HepG2 (cell line): ENCODE results near the gene GASK1A. TPM values are rescaled to one million over a fixed set of nuclear protein-coding genes. Genes with fewer than 3 reads are reported as not detected.

ENCODE experiments used
- ATAC-seq: fragments of 200-7000 bp; cut with Tn5 transposase; 3 replicates; pipeline ENCODE4 v1.9.1; 2020; ENCODE audit warnings: mild to moderate bottlenecking, moderate library complexity
- BruUV-seq: library from RNA; stranded (reverse); fragments of 400-500 nt; replicated peaks from 2 replicates; lab custom pipeline; 2021; lab: Mats Ljungman, UMichigan
- CTCF ChIA-PET: fragments of 300-600 bp; formaldehyde crosslinking; extraction: SDS; loops from one replicate; lab custom pipeline; 2021; ENCODE audit warnings: low total read pairs, inconsistent platforms, low intra/inter-chr PET ratio; lab: Yijun Ruan, JAX
- POLR2A ChIA-PET: fragments of 350-600 bp; sonication (Branson Sonifier 250); formaldehyde crosslinking; loops from one replicate; lab custom pipeline; 2020; ENCODE audit warnings: antibody characterized with exemption, inconsistent platforms; lab: Yijun Ruan, JAX
- DNase-seq: peaks from one replicate; pipeline ENCODE4 v3.0.0-alpha.2; 2015; ENCODE audit warnings: low spot score
- FAIRE-seq: peaks from 3 replicates; lab custom pipeline; 2011; peaks lifted over from hg19 to GRCh38; lab: Jason Lieb, UNC
- H2AFZ ChIP-seq: one replicate; pipeline ENCODE4 v1.6.1; 2011; ENCODE audit warnings: low read length, inconsistent platforms
- H3K27ac ChIP-seq: fragments of 300-600 bp; 3 replicates; pipeline ENCODE4 v1.8.0; 2011; ENCODE audit warnings: mixed run types, mild to moderate bottlenecking, mixed read lengths, low read length, inconsistent platforms; ENCODE audit not compliant: insufficient read depth; ENCODE audit errors: extremely low read length
- H3K27me3 ChIP-seq, 2 experiments: fragments of 200-600 bp in 1 of 2; 2 replicates in 1 of 2; 3 replicates in 1 of 2; pipeline versions ENCODE4 v1.6.0 to v1.8.0; 2011; ENCODE audit warnings: low read length in 2 of 2, mild to moderate bottlenecking in 2 of 2, moderate library complexity in 2 of 2, inconsistent platforms in 1 of 2; ENCODE audit not compliant: insufficient read depth in 2 of 2, control insufficient read depth in 1 of 2
- H3K36me3 ChIP-seq, 2 experiments: fragments of 200-600 bp in 1 of 2; replicated peaks in 1 of 2; 2 replicates in 1 of 2; 3 replicates in 1 of 2; pipeline versions ENCODE4 v1.5.1 to v1.8.0; 2011; ENCODE audit warnings: low read length in 2 of 2, inconsistent platforms in 1 of 2; ENCODE audit not compliant: insufficient read depth in 2 of 2, control insufficient read depth in 1 of 2
- H3K4me1 ChIP-seq: 2 replicates; pipeline ENCODE4 v1.5.1; 2012; ENCODE audit warnings: low read length, inconsistent platforms; ENCODE audit not compliant: insufficient read depth
- H3K4me2 ChIP-seq: 2 replicates; pipeline ENCODE4 v1.6.0; 2011; ENCODE audit warnings: low read depth, low read length, inconsistent platforms
- H3K4me3 ChIP-seq, 3 experiments: fragments of 200-600 bp in 1 of 3; sonication (generic), shearing (Covaris generic) in 1 of 3; replicated peaks in 1 of 3; 2 replicates each; pipeline ENCODE4 v1.5.1; 2011 to 2016; ENCODE audit warnings: low read length in 3 of 3, inconsistent platforms in 2 of 3, low read depth in 2 of 3, mild to moderate bottlenecking in 2 of 3, control low read depth in 1 of 3, mixed read lengths in 1 of 3; ENCODE audit not compliant: insufficient read depth in 1 of 3
- H3K79me2 ChIP-seq: one replicate; pipeline ENCODE4 v1.6.1; 2011; ENCODE audit warnings: low read length, inconsistent platforms; ENCODE audit not compliant: insufficient read depth
- H3K9ac ChIP-seq: 2 replicates; pipeline ENCODE4 v1.6.0; 2011; ENCODE audit warnings: mild to moderate bottlenecking, low read depth, low read length, inconsistent platforms; ENCODE audit not compliant: insufficient read depth
- H3K9me3 ChIP-seq: 2 replicates; pipeline ENCODE4 v1.5.1; 2012; ENCODE audit warnings: mild to moderate bottlenecking, low read length
- H4K20me1 ChIP-seq: 2 replicates; pipeline ENCODE4 v1.6.0; 2011; ENCODE audit warnings: inconsistent platforms, mild to moderate bottlenecking, low read length, moderate library complexity; ENCODE audit not compliant: insufficient read depth
- CENPX ChIP-seq: sonication (generic); formaldehyde crosslinking; IDR thresholded peaks from 2 replicates; pipeline ENCODE4 v1.9.0; 2021; ENCODE audit warnings: mild to moderate bottlenecking, missing genetic modification reagents, moderate library complexity
- GPN1 ChIP-seq: sonication (generic); formaldehyde crosslinking; IDR thresholded peaks from 2 replicates; pipeline ENCODE4 v1.5.1; 2020; ENCODE audit warnings: missing genetic modification reagents, borderline replicate concordance
- KDM6A ChIP-seq: IDR thresholded peaks from 2 replicates; pipeline ENCODE4 v1.6.1; 2016; ENCODE audit warnings: low read depth
- MAFF ChIP-seq: IDR thresholded peaks from 2 replicates; pipeline ENCODE4 v1.6.1; 2011; ENCODE audit warnings: low read depth, low read length, improper control_type of control experiment
- MIXL1 ChIP-seq: IDR thresholded peaks from 2 replicates; pipeline ENCODE4 v1.6.1; 2016
- MTF2 ChIP-seq: sonication (generic); formaldehyde crosslinking; IDR thresholded peaks from 2 replicates; pipeline ENCODE4 v1.5.0; 2020; ENCODE audit warnings: missing genetic modification reagents, borderline replicate concordance
- NAIF1 ChIP-seq: sonication (generic); formaldehyde crosslinking; IDR thresholded peaks from 2 replicates; pipeline ENCODE4 v1.5.0; 2020; ENCODE audit warnings: mild to moderate bottlenecking, missing genetic modification reagents, borderline replicate concordance
- NFIC ChIP-seq: IDR thresholded peaks from 2 replicates; pipeline ENCODE4 v1.6.1; 2012; ENCODE audit warnings: mild to moderate bottlenecking, low read length, inconsistent platforms
- PHF21A ChIP-seq: sonication (generic); formaldehyde crosslinking; IDR thresholded peaks from 2 replicates; pipeline ENCODE4 v1.5.0; 2020; ENCODE audit warnings: mild to moderate bottlenecking, missing genetic modification reagents
- RFX3 ChIP-seq: IDR thresholded peaks from 2 replicates; pipeline ENCODE4 v1.6.1; 2016; ENCODE audit warnings: missing biosample characterization, missing genetic modification reagents
- RNF2 ChIP-seq: fragments of 450-650 bp; conservative IDR thresholded peaks from 2 replicates; pipeline ENCODE4 v1.6.1; 2016; ENCODE audit warnings: low read depth
- TRAFD1 ChIP-seq: sonication (generic); formaldehyde crosslinking; IDR thresholded peaks from 2 replicates; pipeline ENCODE4 v1.5.1; 2020; ENCODE audit warnings: missing genetic modification reagents, mild to moderate bottlenecking, borderline replicate concordance
- ZBTB2 ChIP-seq: sonication (generic); formaldehyde crosslinking; IDR thresholded peaks from 2 replicates; pipeline ENCODE4 v1.8.0; 2022; ENCODE audit warnings: low read depth, missing genetic modification reagents
- ZNF33B ChIP-seq: sonication (generic); formaldehyde crosslinking; IDR thresholded peaks from 2 replicates; pipeline ENCODE4 v1.5.1; 2020; ENCODE audit warnings: mild to moderate bottlenecking, missing genetic modification reagents
- ZNF367 ChIP-seq: sonication (generic); formaldehyde crosslinking; IDR thresholded peaks from 2 replicates; pipeline ENCODE4 v1.4.0; 2020; ENCODE audit warnings: missing genetic modification reagents, borderline replicate concordance
- ZNF564 ChIP-seq: sonication (generic); formaldehyde crosslinking; IDR thresholded peaks from 2 replicates; pipeline ENCODE4 v1.8.1; 2023; ENCODE audit warnings: mild to moderate bottlenecking, missing genetic modification reagents
- ZNF678 ChIP-seq: sonication (generic); formaldehyde crosslinking; IDR thresholded peaks from 2 replicates; pipeline ENCODE4 v1.4.0; 2020; ENCODE audit warnings: mild to moderate bottlenecking, missing genetic modification reagents
- ZNF747 ChIP-seq: sonication (generic); formaldehyde crosslinking; IDR thresholded peaks from 2 replicates; pipeline ENCODE4 v1.8.1; 2023; ENCODE audit warnings: missing genetic modification reagents, mild to moderate bottlenecking, borderline replicate concordance
- ZNF83 ChIP-seq: sonication (generic); formaldehyde crosslinking; IDR thresholded peaks from 2 replicates; pipeline ENCODE4 v1.4.0; 2020; ENCODE audit warnings: missing genetic modification reagents, mild to moderate bottlenecking, borderline replicate concordance
- ZSCAN9 ChIP-seq: IDR thresholded peaks from 2 replicates; pipeline ENCODE4 v1.6.1; 2016; ENCODE audit warnings: borderline replicate concordance
- WGBS: methylation state at CpG from one replicate; pipeline ENCODE4 v1.1.6; 2017; ENCODE audit warnings: low lambda C conversion rate; 5-methylcytosine and 5-hydroxymethylcytosine counted together
- in situ Hi-C: cut with HindIII; loops from 2 replicates; pipeline ENCODE4 v1.10.0; 2017; ENCODE audit warnings: low pct_unique_long_range_greater_than_20kb; ENCODE audit not compliant: extremely low pct_ligation_motif_present
- intact Hi-C: fragments of 100-400 bp; cut with micrococcal nuclease; formaldehyde crosslinking; loops from one replicate; pipeline ENCODE4 v1.10.0; 2022; ENCODE audit not compliant: unreplicated experiment
- polyA plus RNA-seq, 8 experiments: library from polyadenylated mRNA; depleted of rRNA in 3 of 8; stranded (reverse) in 7 of 8; unstranded in 1 of 8; fragments of >200 nt; fragmentation: Illumina TruSeq in 4 of 8; extraction: Trizol in 4 of 8; gene quantifications; 2 replicates each; pipeline versions ENCODE4 v1.2.1 to v1.2.3, GENCODE V29; 2011 to 2016; ENCODE audit warnings: low read depth in 4 of 8, missing spikeins in 1 of 8, mixed read lengths in 1 of 8; ENCODE audit not compliant: insufficient read depth in 1 of 8
- total RNA-seq, 5 experiments: library from RNA; depleted of rRNA; stranded (reverse); fragments of >200 nt; fragmentation: Illumina TruSeq; extraction: Trizol; gene quantifications; 2 replicates each; pipeline ENCODE4 v1.2.3, GENCODE V29; 2016; ENCODE audit warnings: low read depth in 1 of 5

Gene GASK1A
- total and polyA plus RNA-seq, 2 of the 13 experiments (the other 11 are each of a cell fraction or from before 2014, with no cell fraction given) = not detected

GRCh38 chr3:43097400-43098080 is 118.4 kb downstream of the GASK1A start:
- in situ Hi-C loops (no loop called here), intact Hi-C loops (no loop called here)
- H3K9ac ChIP-seq = no peak overlapping the region
- H3K4me1 ChIP-seq = peaks cover 8% of the 10 kb centered on the region
- H3K36me3 ChIP-seq = no peaks in the 10 kb centered on the region
- BruUV-seq = no TSS peak
- DNase-seq (no peak), FAIRE-seq (no peak), ATAC-seq (no peak)
- no peaks in the 10 kb centered on the region for H3K27me3 ChIP-seq
- no peak overlapping the region for H3K4me3 ChIP-seq
- H3K27ac ChIP-seq = no peak overlapping the region
- 75% methylated on average over 3 of the region's 5 CpGs for WGBS
- H3K9me3 ChIP-seq = no peaks in the 10 kb centered on the region
- H3K79me2 ChIP-seq = no peaks in the 10 kb centered on the region
- ChIA-PET POLR2A (interaction anchor here (0.7 kb wide), 1 partner anchor 8 kb away, joined by 3 read pairs; the partner anchor contains the start of gene POMGNT2), CTCF (no interaction called here)
- no peaks in the 10 kb centered on the region for H4K20me1 ChIP-seq
- TF ChIP-seq NFIC (no peak), ZNF33B (no peak), MTF2 (CRISPR knock-in tag) (no peak), RNF2 (no peak), ZNF678 (CRISPR knock-in tag) (no peak), KDM6A (CRISPR knock-in tag) (no peak), ZNF747 (CRISPR knock-in tag) (no peak), ZSCAN9 (no peak), CENPX (CRISPR knock-in tag) (no peak), ZNF83 (CRISPR knock-in tag) (no peak), NAIF1 (CRISPR knock-in tag) (no peak), GPN1 (CRISPR knock-in tag) (no peak), MAFF (no peak), ZNF564 (CRISPR knock-in tag) (no peak), PHF21A (CRISPR knock-in tag) (no peak), ZBTB2 (CRISPR knock-in tag) (no peak), TRAFD1 (CRISPR knock-in tag) (no peak), MIXL1 (CRISPR knock-in tag) (no peak), ZNF367 (CRISPR knock-in tag) (no peak), RFX3 (CRISPR knock-in tag) (no peak)
- TF ChIP-seq, all 625 proteins: peak for 0
- H2AFZ ChIP-seq = no peak overlapping the region
- H3K4me2 ChIP-seq = no peak overlapping the region
